Measurements from ENCODE around the gene CCNI.

The CCNI gene

DNA sequence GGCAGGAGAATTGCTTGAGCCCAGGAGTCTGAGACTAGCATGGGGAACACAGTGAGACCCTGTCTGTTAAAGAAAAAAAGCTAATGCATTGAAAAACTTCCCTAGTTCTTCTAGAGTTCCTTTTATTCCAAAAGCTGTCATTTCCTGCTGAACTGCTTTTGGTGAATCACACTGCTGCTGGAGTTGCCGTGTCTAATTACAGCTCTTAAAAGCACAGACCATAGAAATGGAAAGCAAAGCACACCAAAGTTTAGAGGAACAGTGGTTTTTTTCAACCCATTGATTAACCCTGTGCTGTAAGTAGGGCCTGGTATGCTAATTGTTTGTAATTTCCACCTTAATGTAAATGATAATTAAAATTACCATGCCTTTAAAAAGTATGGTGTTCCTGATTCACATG lies 73.9 kb downstream of the CCNI start:
- no peak for DNase-seq

DNA sequence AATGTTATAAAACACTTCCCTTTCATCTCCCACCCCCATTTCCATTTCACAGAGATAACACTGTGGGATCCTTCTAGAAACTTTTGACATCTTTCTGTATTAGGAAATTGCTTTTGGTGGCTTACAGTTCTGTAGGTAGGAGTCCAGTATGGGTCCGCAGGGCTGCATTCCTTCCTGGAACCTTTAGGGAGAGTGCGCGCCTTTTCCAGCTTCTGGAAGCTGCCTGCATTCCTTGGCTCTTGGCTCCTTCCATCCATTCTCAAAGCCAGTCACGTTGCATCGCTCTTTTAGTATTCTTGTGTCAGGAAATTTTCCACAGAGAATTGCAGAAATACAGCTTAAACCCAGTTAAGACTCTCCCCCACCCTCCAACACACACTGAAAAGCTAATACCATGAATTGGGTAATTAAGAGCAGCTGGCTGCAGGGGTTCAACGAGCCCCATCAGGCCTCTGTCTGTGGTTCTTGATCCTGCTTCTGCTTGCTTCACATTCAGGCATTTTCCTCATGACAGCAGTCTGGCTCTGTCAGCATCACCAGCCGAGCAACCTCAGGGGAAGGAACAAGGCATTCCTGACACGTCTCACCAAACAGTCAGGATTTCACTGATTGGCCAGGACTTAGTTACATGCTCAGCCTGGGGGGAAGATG lies 77.4 kb downstream of the CCNI start:
- no peak for DNase-seq

DNA sequence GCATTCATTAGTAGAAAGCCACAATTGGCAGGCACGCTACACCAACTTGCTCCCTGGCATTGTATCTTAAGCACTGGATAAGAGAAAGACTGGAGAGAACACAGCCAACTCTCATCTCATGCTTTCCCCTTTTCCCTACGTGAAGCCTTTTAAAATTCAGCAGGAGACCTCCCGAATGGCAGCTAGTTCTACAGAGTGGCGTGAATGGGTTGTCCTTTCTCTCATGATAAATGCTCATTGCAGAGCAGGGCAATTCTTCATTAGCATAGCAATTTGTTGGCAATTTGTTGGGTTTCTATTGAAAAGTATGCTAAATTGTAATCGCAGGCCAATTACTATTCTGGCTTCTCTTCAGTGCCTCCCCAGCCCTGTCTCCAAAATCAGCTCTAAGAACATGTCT lies 78.3 kb downstream of the CCNI start:
- no peak for DNase-seq
